Cardiac septum (tissue), 1 donor: ENCODE results near the gene ARHGEF4. TPM values are rescaled to one million over a fixed set of nuclear protein-coding genes. Genes with fewer than 3 reads are reported as not detected.

Experiments used
- DNase-seq: peaks from one replicate; pipeline ENCODE4 v3.0.0-alpha.2; 2020; ENCODE audit warnings: low spot score
- intact Hi-C: fragments of 100-400 bp; cut with DNase I; formaldehyde crosslinking; loops from one replicate; pipeline ENCODE4 v1.14.0; 2022
- total RNA-seq: library from RNA; stranded (reverse); fragmentation: NEBNext Ultra II Directional; extraction: Animal tissue kit (Norgen Biotek cat#: 25700); gene quantifications from one replicate; pipeline ENCODE4 v1.2.1, GENCODE V29; 2021
- donor health status: DM: no; HTN: no; CAD: no.

ARHGEF4 gene
- total RNA-seq, 1 donor from 2014 or later = 3.9 TPM

- intact Hi-C loops = no loop called here
- no peak for DNase-seq
Observed at GRCh38 chr2:130908832-130909231, 72.1 kb downstream of the ARHGEF4 start.

- no peak for DNase-seq
- intact Hi-C loops = no loop called here
Observed at GRCh38 chr2:130910931-130911330, 74.2 kb downstream of the ARHGEF4 start.

DNA sequence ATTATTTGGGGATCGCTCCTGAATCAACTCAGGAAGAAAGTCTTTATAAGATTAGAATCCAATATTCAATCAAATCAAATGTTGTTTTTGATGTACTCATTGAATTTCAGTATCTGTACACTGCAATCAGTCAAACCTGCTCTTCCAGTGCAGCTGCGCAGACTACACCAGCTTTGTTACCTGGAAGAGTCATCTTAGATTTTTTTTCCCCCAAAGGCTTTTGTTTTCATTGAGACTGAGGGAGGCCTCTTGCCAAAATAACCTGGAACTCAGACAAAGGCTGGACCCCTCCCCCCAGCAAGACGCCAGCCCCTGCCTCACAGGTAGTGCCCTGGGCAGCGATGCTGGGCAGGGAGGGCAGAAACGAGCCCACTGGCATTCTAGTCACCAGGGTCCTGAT, 74.8 kb downstream of the ARHGEF4 start:
- intact Hi-C loops = no loop called here
- no peak for DNase-seq

DNA sequence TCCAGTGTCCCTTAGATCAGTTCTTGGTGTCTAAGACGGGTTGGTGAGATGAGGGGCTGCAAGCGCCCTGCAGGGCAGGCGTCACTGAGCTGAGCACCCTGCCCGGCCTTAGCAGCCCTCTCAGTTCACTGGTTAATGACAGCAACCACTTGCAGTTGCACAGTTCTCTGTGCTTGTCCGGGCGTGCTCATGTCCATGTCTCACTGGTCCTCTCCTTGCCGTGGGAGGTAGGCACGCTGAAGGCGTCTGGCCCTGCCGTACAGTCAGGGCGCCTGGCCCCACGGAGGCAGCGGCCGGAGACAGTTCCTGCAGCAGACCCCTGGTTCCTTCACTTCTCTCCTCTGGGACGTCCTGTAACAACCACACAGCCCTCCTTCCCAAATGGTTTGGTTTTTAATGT, 75.3 kb downstream of the ARHGEF4 start:
- intact Hi-C loops = no loop called here
- DNase-seq = no peak

DNA sequence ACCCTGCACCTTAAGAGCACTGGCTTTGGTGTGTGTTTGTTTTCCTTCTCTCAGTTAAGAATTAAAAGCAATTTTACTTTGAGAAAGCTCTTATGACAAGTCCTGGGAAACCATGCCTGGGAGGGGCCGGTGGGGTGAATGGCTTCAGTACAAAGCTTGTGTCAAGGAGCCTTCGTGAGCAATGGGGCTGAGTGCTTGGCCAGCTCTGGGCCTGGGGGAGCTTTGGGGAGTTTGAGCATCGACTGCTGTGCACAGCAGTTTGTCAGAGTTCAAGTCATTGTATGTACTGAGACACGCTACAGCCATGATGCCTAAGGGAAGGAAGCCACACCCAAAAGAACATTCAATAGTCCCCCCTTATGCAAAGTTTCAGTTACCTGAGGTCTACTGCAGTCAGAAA, 75.8 kb downstream of the ARHGEF4 start:
- DNase-seq = no peak
- intact Hi-C loops = no loop called here

- DNase-seq = no peak
- intact Hi-C loops = no loop called here
Observed at GRCh38 chr2:130913891-130914290, 77.2 kb downstream of the ARHGEF4 start.

DNA sequence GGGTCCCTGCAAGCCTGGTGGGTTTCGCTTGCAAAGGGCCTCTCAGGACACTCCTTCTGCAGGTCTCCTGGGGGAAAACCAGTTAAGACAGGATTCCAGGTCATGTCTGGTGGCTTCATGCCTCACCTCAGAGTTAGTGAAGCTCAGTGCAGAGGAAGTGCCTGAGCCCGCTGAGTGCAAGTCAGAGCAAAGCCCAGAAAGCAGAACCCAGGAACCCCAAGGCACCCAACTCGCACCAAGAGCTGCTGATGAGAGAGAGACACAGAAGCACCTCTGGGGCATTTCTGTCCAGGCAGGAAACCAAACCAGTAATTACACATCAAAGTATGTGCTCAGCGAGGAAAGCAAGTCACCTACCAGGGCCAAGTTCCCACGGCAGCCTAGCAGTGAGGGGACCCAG, 78.4 kb downstream of the ARHGEF4 start:
- intact Hi-C loops = no loop called here
- DNase-seq = no peak

DNA sequence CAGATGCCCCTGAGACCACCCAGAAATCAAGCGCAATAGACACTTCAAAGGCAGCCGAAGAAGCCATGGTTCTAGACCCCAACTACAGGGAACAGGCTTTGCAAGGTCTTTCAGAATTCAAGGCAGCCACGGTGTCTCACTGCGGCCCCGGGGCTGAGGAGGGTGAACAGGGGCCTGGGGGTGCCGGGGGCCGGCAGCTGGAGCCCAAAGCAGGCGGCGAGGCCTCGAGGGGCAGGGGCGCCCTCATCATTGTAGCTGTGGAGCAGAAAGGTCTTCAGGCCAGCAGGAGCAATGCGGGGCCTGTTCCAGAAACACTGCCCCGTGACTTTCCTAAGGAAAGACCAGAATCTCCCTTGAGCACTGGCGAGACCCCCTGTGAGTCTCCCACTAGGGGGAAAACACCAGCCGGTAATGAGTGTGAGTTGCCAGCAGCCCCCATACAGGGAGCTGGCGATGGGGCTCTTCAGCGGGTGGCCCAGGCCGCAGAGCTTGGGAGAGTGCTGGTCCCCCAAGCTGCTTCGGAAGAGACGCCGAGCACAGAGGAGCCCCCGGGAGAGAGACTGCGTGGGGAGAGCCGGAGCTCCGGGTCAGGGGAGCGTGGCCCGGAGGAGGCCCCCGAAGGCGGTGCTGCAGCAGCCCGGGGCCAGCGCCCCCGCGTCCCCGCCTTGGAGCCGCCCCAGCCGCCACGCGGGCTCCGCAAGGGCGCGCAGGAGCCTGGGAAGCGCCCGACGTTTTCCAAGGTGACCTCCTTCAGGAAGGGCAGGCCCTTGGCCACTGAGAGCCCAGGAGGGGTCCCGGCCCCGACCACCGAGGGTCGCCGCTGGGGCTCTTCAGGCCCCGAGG, 79.1 kb downstream of the ARHGEF4 start:
- intact Hi-C loops = no loop called here
- DNase-seq = no peak

DNA sequence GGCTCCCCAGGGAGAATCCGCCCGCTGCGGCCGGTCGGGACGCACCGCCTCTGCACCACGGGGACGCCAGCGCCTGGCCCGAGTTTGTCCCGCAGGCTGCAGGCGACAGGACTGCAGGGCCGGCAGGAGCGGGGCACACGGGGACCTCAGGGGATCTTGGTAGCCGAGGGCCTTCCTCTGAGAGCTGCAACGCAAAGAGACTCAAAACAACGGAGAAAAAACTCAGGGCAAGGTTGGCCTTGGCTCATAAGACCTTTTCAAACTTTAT, 79.7 kb downstream of the ARHGEF4 start:
- no peak for DNase-seq
- intact Hi-C loops = no loop called here

DNA sequence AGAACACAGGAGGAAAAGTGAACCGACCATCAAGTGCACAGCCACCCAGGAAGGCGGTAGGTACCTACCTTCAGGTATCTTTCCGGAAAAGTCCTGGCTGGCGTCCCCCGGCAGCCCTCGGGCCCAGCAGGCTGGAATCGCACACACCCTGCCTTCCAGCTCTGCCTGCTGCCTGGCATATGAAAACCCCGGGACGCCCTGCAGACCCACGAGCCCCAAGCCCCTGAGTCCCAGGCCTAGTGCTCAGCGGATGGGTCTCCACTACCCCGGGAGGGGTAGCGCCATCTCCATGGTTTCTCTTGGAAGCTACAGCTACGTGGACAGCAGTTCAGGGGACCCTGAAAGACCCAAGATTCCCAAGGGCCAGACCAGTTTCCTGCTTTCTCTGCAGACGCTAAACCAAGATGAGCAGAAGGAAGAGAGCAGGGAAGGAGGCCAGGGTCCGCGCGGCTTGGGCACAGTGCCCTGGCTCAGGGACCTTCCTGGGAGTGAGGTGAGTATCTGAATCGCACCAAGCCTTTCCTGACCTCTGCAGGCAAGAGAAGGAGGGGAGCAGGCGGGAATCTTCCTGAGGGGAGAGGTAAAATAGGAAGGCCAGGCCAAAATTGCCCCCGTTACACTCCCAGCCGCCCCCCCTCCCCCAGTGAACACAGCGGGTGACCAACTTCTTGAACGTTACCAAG, 80.4 kb downstream of the ARHGEF4 start:
- DNase-seq = no peak
- intact Hi-C loops = no loop called here

GRCh38 chr2:130918393-130918792, 81.7 kb downstream of the ARHGEF4 start:
- DNase-seq = no peak
- intact Hi-C loops = no loop called here

DNA sequence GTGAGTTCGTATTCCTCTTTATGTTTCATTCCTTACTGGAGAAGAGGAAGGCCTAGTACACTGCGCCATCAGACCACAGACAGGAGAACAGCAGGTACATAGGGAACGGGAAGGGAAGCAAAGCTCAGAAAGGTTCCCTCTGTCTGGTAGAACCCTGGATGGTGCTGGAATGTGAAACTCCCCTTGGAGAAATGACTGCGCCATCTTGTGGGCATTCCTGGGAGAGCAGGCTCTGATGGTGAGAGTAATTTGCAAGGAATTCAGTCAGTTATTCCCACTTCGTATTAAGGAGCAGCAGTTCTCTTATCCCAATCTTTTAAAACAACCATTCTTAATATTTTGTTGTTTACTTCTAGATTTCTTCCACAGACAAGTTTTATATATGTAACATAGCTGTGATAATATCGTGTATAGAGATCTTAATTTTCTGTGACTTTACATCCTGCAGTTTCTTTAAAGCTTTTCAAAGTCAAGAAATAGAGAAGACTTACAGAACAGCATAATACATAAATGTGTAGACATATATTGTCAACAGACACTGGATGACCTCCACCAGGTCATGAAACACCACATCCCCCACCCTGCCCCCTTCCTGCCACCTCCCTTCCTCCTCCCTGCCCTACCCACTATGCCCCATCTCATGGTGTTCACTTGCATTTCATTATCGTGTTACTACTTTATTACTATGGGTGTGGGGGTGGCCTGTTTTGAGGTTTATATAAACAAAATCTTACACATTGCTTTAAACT, 83.9 kb downstream of the ARHGEF4 start:
- intact Hi-C loops = loop anchor here (1.0 kb wide), 1 partner anchor 122 kb away; no protein-coding TSS in a partner anchor
- DNase-seq = no peak

DNA sequence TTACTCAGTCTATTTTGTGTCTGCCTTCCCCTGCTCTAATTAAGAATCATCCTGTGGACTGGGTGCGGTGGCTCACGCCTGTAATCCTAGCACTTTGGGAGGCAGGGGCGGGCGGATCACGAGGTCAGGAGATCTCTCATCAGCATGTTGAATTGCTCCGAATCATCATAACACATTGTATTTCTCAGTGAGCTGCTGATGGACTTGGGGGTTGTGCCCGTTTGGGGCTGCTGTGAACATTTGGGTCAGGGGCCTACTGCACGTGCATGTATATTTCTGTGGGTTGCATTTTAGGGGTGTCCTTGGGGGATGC, 84.4 kb downstream of the ARHGEF4 start:
- intact Hi-C loops = no loop called here
- DNase-seq = no peak

DNA sequence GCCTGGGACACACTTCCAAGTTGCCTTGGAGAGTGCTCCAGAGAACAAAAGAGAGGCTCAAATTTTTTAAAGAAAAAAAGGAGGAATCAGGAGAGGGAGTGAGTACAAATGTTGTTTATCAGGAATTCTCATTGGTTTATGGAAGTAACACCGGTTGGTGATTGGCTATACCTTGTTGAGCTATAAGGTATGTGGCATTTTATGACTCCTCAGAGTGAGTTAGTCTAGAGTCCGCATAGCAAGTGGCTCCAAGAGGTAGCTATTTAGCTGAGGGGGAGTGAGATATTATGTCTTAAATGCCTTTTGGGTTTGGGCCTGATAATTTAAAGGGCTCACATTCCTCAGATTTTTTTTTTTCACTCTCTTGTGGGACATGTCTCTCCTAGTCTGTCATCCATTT, 85.7 kb downstream of the ARHGEF4 start:
- no peak for DNase-seq
- intact Hi-C loops = no loop called here

DNA sequence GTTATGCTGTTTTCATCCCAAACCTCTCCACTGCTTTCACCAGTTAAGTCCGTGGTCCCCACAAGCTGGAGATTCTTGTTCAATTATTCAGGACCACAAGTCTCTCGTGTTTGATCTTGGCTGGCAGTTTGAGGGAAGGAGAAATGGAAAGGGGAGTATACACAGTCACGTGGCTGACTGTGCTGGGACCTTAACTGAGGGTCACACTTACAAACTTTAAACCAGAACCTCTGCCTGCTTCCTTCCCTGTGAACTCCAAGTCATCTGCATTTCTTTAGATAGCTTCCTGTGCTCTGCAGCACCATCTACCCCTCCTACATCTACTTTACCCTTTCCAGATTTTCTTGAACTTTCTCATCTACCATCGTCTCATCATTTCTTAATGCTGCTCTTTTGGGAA, 91.7 kb downstream of the ARHGEF4 start:
- intact Hi-C loops = no loop called here
- no peak for DNase-seq

DNA sequence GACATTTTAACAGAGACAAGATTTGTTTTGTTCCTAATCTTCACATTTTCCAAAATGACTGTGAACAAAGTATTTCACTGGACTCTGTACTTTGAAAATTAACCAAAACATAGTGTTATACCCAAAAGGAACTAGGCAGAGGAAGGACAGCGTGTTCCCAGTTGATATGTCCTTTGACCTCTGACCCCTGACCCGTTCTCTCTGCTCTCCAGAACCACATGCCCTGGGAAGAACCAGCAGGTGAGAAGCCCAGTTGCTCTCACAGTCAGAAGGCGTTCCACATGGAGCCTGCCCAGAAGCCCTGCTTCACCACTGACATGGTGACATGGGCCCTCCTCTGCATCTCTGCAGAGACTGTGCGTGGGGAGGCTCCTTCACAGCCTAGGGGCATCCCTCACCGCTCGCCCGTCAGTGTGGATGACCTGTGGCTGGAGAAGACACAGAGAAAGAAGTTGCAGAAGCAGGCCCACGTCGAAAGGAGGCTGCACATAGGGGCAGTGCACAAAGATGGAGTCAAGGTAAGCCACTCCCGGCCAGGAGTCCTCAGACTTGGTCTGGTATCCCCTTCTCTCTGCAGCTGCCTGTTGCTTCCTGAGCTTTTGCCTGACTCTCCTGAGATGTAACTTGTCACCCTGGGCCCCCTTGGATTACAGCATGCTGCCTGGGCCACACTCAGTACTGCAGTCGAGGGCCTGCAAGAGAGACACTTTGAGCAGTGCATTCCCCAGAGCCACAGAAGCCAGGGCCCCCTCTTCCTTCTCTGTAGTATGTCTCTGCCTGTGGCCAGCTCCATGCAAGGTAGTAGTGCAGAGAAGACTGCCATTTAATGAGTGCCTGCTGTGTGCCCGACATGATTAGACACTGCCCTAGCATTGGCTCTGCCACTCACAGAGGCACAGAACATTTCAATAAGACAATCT, 94.3 kb downstream of the ARHGEF4 start:
- no peak for DNase-seq
- intact Hi-C loops = no loop called here

- intact Hi-C loops = no loop called here
- DNase-seq = no peak
Observed at GRCh38 chr2:130933501-130933900, 96.8 kb downstream of the ARHGEF4 start.

GRCh38 chr2:130936451-130936850, 99.7 kb downstream of the ARHGEF4 start:
- no peak for DNase-seq

GRCh38 chr2:130947967-130948366, 111.3 kb downstream of the ARHGEF4 start:
- DNase-seq = no peak
- intact Hi-C loops = no loop called here

More at GRCh38 chr2:130936451-130936850, 99.7 kb downstream of the ARHGEF4 start:
- intact Hi-C loops = no loop called here

GRCh38 chr2:130949954-130950353, 113.2 kb downstream of the ARHGEF4 start:
- intact Hi-C loops = no loop called here

More at GRCh38 chr2:130949954-130950353, 113.2 kb downstream of the ARHGEF4 start:
- DNase-seq = no peak
